Peyer's patch (tissue), 4 donors: ENCODE measurements around the gene TTC5. TPM values are rescaled to one million over a fixed set of nuclear protein-coding genes. Genes with fewer than 3 reads are reported as not detected.
"Not testable (repeated sequence)": the region's sequence is repeated elsewhere in the genome, so short reads cannot be mapped to it uniquely, and the experiment has no call there.

ENCODE experiments used
- DNase-seq, 3 donors: peaks; one replicate each; pipeline ENCODE4 v3.0.0-alpha.2; 2017 to 2019
- H3K27ac ChIP-seq, 4 donors: fragments of 200-600 bp; sonication (generic); one replicate each; pipeline ENCODE4 v1.5.1; 2016 to 2019
- H3K27me3 ChIP-seq, 2 donors: fragments of 200-600 bp; sonication (generic); one replicate each; pipeline ENCODE4 v1.5.1; 2019
- H3K36me3 ChIP-seq, 3 donors: fragments of 200-600 bp; sonication (generic); one replicate each; pipeline ENCODE4 v1.5.1; 2016 to 2019
- H3K4me1 ChIP-seq, 4 donors: fragments of 200-600 bp; sonication (generic); one replicate each; pipeline ENCODE4 v1.5.1; 2016 to 2019
- H3K4me3 ChIP-seq, 4 donors: fragments of 200-600 bp; sonication (generic); 1 replicate in 3 of 4; 2 replicates in 1 of 4; pipeline ENCODE4 v1.5.1; 2016 to 2019; ENCODE audit warnings: mild to moderate bottlenecking in 1 of 4
- H3K9me3 ChIP-seq, 4 donors: fragments of 200-600 bp; sonication (generic); one replicate each; pipeline ENCODE4 v1.5.1; 2016 to 2019; ENCODE audit warnings: mild to moderate bottlenecking in 1 of 4
- CTCF ChIP-seq, 6 experiments: fragments of 450-650 bp in 4 of 6; fragments of 200-600 bp in 2 of 6; sonication (generic) in 1 of 6; IDR thresholded peaks; one replicate each; pipeline ENCODE4 v1.5.1; 2017 to 2019; ENCODE audit warnings: antibody characterized with exemption in 6 of 6, mild to moderate bottlenecking in 3 of 6, moderate library complexity in 1 of 6
- POLR2A ChIP-seq, 2 donors: fragments of 450-650 bp; IDR thresholded peaks; one replicate each; pipeline ENCODE4 v1.5.1; 2017; ENCODE audit warnings: antibody characterized with exemption in 2 of 2, mild to moderate bottlenecking in 2 of 2, moderate library complexity in 2 of 2
- total RNA-seq, 4 donors: library from RNA; depleted of rRNA; stranded (reverse); fragments of >200 nt; gene quantifications; one replicate each; pipeline ENCODE4 v1.1.0, GENCODE V29; 2016

Gene TTC5
- total RNA-seq, 4 donors from 2014 or later = 9.1 to 13.2 (median 11.6) TPM

- no peak for DNase-seq
- Histone ChIP-seq H3K9me3 (no peaks in the 10 kb centered on the region), H3K27me3 (no peaks in the 10 kb centered on the region), H3K36me3 (peaks cover 0 to 13% (median 0%) of the 10 kb centered on the region in 3 donors), H3K4me1 (peaks cover 0 to 5% (median 0%) of the 10 kb centered on the region in 4 donors), H3K4me3 (no peak overlapping the region), H3K27ac (no peak overlapping the region)
- no peak for TF ChIP-seq POLR2A (IDR thresholded peaks at IDR 0.05)
- no peak for TF ChIP-seq CTCF (IDR thresholded peaks at IDR 0.05)
Observed at GRCh38 chr14:20345366-20345765, 39.6 kb upstream of the TTC5 start.

GRCh38 chr14:20343862-20344220, 38.1 kb upstream of the TTC5 start:
- H3K27ac ChIP-seq = peak overlapping the region; percentile 89 to 94 (median 90)
- peaks cover 0 to 7% (median 0%) of the 10 kb centered on the region in 3 donors for H3K36me3 ChIP-seq
- H3K4me1 ChIP-seq = peaks cover 0 to 5% (median 0%) of the 10 kb centered on the region in 4 donors
- TF ChIP-seq CTCF (IDR thresholded peaks at IDR 0.05) (peak in 1 of 6 experiments; percentile 22), POLR2A (IDR thresholded peaks at IDR 0.05) (no peak)
- no peaks in the 10 kb centered on the region for H3K9me3 ChIP-seq
- H3K27me3 ChIP-seq = no peaks in the 10 kb centered on the region
- no peak for DNase-seq
- peak overlapping the region; percentile 66 to 80 (median 71) for H3K4me3 ChIP-seq

GRCh38 chr14:20343092-20343861, 37.5 kb upstream of the TTC5 start, which contains the start of gene PARP2:
TSS of gene PARP2 (plus strand) at chr14:20343635. CDS start at chr14:20343642, 7 bp downstream.
- Histone ChIP-seq H3K4me1 (peaks cover 0 to 5% (median 0%) of the 10 kb centered on the region in 4 donors), H3K27ac (peak within 1 kb of the TSS; percentile 89 to 94 (median 90)), H3K4me3 (peak within 1 kb of the TSS; percentile 66 to 80 (median 71)), H3K36me3 (peaks cover 0 to 7% (median 0%) of the 10 kb centered on the region in 3 donors), H3K9me3 (no peaks in the 10 kb centered on the region), H3K27me3 (no peaks in the 10 kb centered on the region)
- peak; percentile 92 to 97 (median 96) for DNase-seq
- TF ChIP-seq CTCF (IDR thresholded peaks at IDR 0.05) (peak in 2 of 6 experiments; percentile 7 to 16), POLR2A (IDR thresholded peaks at IDR 0.05) (peak; percentile 94 to 99)

- Histone ChIP-seq H3K9me3 (no peaks in the 10 kb centered on the region), H3K27ac (peak overlapping the region in 2 of 4 donors; percentile 90 to 91), H3K27me3 (no peaks in the 10 kb centered on the region), H3K4me1 (peaks cover 0 to 5% (median 0%) of the 10 kb centered on the region in 4 donors), H3K4me3 (no peak overlapping the region), H3K36me3 (no peaks in the 10 kb centered on the region)
- no peak for DNase-seq
- TF ChIP-seq CTCF (IDR thresholded peaks at IDR 0.05) (no peak), POLR2A (IDR thresholded peaks at IDR 0.05) (no peak)
Observed at GRCh38 chr14:20341646-20342045, 35.9 kb upstream of the TTC5 start.

GRCh38 chr14:20341032-20341431, 35.3 kb upstream of the TTC5 start:
- H3K4me3 ChIP-seq, H3K27me3 ChIP-seq, H3K27ac ChIP-seq, DNase-seq, H3K4me1 ChIP-seq, H3K36me3 ChIP-seq, H3K9me3 ChIP-seq: not testable (repeated sequence)

GRCh38 chr14:20334017-20334416, 28.3 kb upstream of the TTC5 start:
- TF ChIP-seq POLR2A (IDR thresholded peaks at IDR 0.05) (no peak), CTCF (IDR thresholded peaks at IDR 0.05) (no peak)
- peak overlapping the region in 2 of 4 donors; percentile 78 to 85 for H3K27ac ChIP-seq
- no peaks in the 10 kb centered on the region for H3K9me3 ChIP-seq
- peaks cover 0 to 3% (median 1%) of the 10 kb centered on the region in 4 donors for H3K4me1 ChIP-seq
- no peak overlapping the region for H3K4me3 ChIP-seq
- H3K27me3 ChIP-seq = no peaks in the 10 kb centered on the region
- H3K36me3 ChIP-seq = no peaks in the 10 kb centered on the region
- DNase-seq = no peak
